Measurements from ENCODE around the gene NHEJ1.

Gene NHEJ1

DNA sequence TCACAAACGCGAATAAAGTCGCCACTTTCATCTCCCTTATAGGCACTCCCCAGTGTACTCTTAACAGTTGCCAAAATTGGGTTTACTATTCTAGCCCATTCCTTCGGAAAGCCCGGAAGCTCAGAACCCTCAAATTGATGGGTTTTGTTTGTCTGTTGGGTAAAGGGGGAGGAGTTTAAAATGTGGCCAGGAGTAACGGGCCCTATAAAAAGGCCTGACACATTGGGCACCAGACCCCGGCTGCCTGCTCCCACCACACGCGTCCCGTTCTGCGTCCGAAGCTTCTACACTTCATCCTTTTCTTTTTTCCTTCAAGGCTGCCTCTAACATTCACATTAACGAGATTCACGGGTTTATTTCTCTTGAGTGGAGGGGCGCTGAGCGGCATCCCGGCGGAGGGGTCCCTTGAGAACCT lies 837 bp downstream of the NHEJ1 start:
- TF ChIP-seq, protein P1, sequence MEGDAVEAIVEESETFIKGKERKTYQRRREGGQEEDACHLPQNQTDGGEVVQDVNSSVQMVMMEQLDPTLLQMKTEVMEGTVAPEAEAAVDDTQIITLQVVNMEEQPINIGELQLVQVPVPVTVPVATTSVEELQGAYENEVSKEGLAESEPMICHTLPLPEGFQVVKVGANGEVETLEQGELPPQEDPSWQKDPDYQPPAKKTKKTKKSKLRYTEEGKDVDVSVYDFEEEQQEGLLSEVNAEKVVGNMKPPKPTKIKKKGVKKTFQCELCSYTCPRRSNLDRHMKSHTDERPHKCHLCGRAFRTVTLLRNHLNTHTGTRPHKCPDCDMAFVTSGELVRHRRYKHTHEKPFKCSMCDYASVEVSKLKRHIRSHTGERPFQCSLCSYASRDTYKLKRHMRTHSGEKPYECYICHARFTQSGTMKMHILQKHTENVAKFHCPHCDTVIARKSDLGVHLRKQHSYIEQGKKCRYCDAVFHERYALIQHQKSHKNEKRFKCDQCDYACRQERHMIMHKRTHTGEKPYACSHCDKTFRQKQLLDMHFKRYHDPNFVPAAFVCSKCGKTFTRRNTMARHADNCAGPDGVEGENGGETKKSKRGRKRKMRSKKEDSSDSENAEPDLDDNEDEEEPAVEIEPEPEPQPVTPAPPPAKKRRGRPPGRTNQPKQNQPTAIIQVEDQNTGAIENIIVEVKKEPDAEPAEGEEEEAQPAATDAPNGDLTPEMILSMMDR (IDR thresholded peaks at IDR 0.05; ENCODE audit: low read length) = no peak
- no peak for TF ChIP-seq EZH2 (IDR thresholded peaks at IDR 0.05; ENCODE audit: borderline replicate concordance, low read length)
- Histone ChIP-seq H3K4me2 (ENCODE audit: low read length) (peak overlapping the region; percentile 89), H3K4me1 (ENCODE audit: insufficient read depth, low read length, severe bottlenecking) (peaks cover 13% of the 10 kb centered on the region), H4K20me1 (ENCODE audit: insufficient read depth, low read length) (no peaks in the 10 kb centered on the region), H3K9me3 (ENCODE audit: low read length) (no peaks in the 10 kb centered on the region), H3K27me3 (ENCODE audit: insufficient read depth, low read length) (no peaks in the 10 kb centered on the region), H3K36me3 (ENCODE audit: insufficient read depth, low read length) (no peaks in the 10 kb centered on the region), H2AFZ (ENCODE audit: low read length) (peak overlapping the region; percentile 86; the same call in 1 of the 2 replicates), H3K27ac (ENCODE audit: low read depth, low read length, poor library complexity, severe bottlenecking) (no peak overlapping the region), H3K79me2 (ENCODE audit: insufficient read depth, low read length) (no peaks in the 10 kb centered on the region), H3K9me2 (ENCODE audit: low read depth, low read length) (no peaks in the 10 kb centered on the region), H3K9ac (ENCODE audit: low read length) (peak overlapping the region; percentile 65), H3K4me3 (ENCODE audit: low read depth, low read length, poor library complexity, severe bottlenecking) (peak overlapping the region; percentile 63), H3F3A (ENCODE audit: insufficient read depth, low read length) (0 out of 2 replicates have a peak, but pooled peaks cover 4% of the 10 kb centered on the region)

DNA sequence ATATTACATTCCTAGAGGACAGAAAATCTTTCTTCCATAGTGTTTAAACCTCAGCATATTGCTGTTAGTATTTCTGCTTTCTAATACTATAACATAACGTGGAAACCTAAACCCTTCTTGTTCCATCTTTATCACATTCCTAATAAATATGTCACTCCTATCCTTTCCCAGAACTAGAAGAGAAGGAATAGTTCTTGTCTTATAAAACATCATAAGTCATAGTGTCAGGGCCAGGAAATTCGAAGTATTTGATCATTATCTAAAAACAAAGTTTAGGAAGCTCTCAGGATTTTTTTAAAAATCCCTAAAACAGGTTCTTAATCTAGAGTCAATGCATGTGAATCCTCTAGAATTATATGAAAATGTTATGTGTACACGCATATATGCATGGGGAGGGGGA lies 2.0 kb downstream of the NHEJ1 start:
- H3K4me1 ChIP-seq (ENCODE audit: insufficient read depth, low read length, severe bottlenecking) = peaks cover 13% of the 10 kb centered on the region
- H3F3A ChIP-seq (ENCODE audit: insufficient read depth, low read length) = 0 out of 2 replicates have a peak, but pooled peaks cover 4% of the 10 kb centered on the region
- H4K20me1 ChIP-seq (ENCODE audit: insufficient read depth, low read length) = no peaks in the 10 kb centered on the region
- H2AFZ ChIP-seq (ENCODE audit: low read length) = no peak overlapping the region
- H3K27ac ChIP-seq (ENCODE audit: low read depth, low read length, poor library complexity, severe bottlenecking) = no peak overlapping the region
- H3K79me2 ChIP-seq (ENCODE audit: insufficient read depth, low read length) = no peaks in the 10 kb centered on the region
- H3K4me3 ChIP-seq (ENCODE audit: low read depth, low read length, poor library complexity, severe bottlenecking) = no peak overlapping the region
- no peak for TF ChIP-seq EZH2 (IDR thresholded peaks at IDR 0.05; ENCODE audit: borderline replicate concordance, low read length)
- TF ChIP-seq, protein P1 (IDR thresholded peaks at IDR 0.05; ENCODE audit: low read length) = no peak
- no peak overlapping the region for H3K4me2 ChIP-seq (ENCODE audit: low read length)
- H3K9ac ChIP-seq (ENCODE audit: low read length) = no peak overlapping the region
- no peaks in the 10 kb centered on the region for H3K9me3 ChIP-seq (ENCODE audit: low read length)
- no peaks in the 10 kb centered on the region for H3K9me2 ChIP-seq (ENCODE audit: low read depth, low read length)
- no peaks in the 10 kb centered on the region for H3K36me3 ChIP-seq (ENCODE audit: insufficient read depth, low read length)
- H3K27me3 ChIP-seq (ENCODE audit: insufficient read depth, low read length) = no peaks in the 10 kb centered on the region

DNA sequence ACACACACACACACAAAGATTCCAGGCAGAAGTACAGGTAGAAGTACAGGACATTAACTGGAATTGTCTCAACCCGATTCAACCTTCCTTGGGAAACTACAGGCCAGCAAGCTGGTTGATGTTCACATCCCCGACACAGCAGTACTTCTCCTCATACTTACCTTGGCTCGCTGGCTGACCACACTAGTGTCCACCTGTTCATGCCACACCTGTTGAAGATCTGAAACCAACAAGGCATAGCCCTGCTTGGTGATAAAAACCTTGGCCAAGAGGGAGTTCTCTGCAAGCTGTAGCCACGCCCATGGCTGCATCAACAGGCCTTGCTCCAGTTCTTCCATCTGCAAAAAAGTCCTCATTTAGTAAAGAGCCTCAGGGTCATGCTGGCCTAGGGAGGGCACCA lies 2.6 kb downstream of the NHEJ1 start:
- H3F3A ChIP-seq (ENCODE audit: insufficient read depth, low read length) = 0 out of 2 replicates have a peak, but pooled peaks cover 4% of the 10 kb centered on the region
- no peak overlapping the region for H3K9ac ChIP-seq (ENCODE audit: low read length)

More for the DNA sequence above, 2.6 kb downstream of the NHEJ1 start:
- Histone ChIP-seq H3K4me1 (ENCODE audit: insufficient read depth, low read length, severe bottlenecking) (peaks cover 13% of the 10 kb centered on the region), H3K4me3 (ENCODE audit: low read depth, low read length, poor library complexity, severe bottlenecking) (no peak overlapping the region), H3K79me2 (ENCODE audit: insufficient read depth, low read length) (no peaks in the 10 kb centered on the region), H3K4me2 (ENCODE audit: low read length) (no peak overlapping the region), H2AFZ (ENCODE audit: low read length) (no peak overlapping the region), H3K36me3 (ENCODE audit: insufficient read depth, low read length) (no peaks in the 10 kb centered on the region), H3K27me3 (ENCODE audit: insufficient read depth, low read length) (no peaks in the 10 kb centered on the region), H3K9me2 (ENCODE audit: low read depth, low read length) (no peaks in the 10 kb centered on the region), H4K20me1 (ENCODE audit: insufficient read depth, low read length) (no peaks in the 10 kb centered on the region), H3K9me3 (ENCODE audit: low read length) (no peaks in the 10 kb centered on the region), H3K27ac (ENCODE audit: low read depth, low read length, poor library complexity, severe bottlenecking) (no peak overlapping the region)
- TF ChIP-seq, protein P1 (IDR thresholded peaks at IDR 0.05; ENCODE audit: low read length) = no peak
- TF ChIP-seq EZH2 (IDR thresholded peaks at IDR 0.05; ENCODE audit: borderline replicate concordance, low read length) = no peak

Data from OCI-LY1 (cell line).